DMS 273 (cell line): Measurements from ENCODE around the gene PDE6A.

Source experiments
- DNase-seq: peaks from one replicate; lab custom pipeline; 2025; ENCODE audit not compliant: unreplicated experiment; lab: John Stamatoyannopoulos, UW

Gene PDE6A

GRCh38 chr5:149820536-149821510, 123.8 kb downstream of the PDE6A start:
- DNase-seq = peak; percentile 17

DNA sequence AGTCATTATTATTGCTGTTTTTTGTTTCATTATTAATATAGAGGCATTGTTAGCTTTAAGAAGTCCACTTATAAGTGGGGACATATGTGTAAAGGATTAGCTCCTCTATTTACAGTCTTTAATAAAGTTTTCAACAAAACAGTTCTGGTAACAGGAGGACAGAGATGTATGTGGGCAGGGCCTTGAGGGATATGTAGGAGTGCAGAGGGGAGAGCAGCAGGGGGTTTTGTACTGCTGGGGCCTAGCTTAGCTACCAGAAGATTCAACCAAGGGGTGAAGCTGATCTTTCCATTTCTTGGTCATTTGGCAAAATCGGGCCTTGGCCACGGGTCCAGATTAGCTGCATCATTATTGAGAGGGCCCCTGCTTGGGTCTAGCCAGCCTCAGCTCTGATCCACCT, 124.6 kb downstream of the PDE6A start:
- no peak for DNase-seq

DNA sequence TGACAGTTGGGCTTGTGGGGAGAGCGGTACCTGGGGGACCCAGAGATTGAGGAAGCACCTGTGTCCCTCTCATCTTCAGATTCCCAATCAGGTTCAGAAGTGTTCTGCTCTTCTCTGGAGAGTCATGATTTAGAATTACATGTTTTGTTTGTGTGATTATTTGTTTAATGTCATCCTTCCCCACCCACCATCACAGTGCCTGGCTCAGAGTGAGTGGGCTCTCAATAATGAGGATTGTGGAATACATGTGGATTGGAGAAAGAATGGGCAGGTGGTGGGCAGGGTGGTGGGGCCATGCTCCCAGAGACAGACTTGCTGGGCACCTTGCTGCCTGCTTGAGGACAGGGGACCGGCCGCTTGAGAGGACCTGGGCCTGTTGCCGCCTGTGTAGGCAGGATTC, 126.5 kb downstream of the PDE6A start:
- no peak for DNase-seq

DNA sequence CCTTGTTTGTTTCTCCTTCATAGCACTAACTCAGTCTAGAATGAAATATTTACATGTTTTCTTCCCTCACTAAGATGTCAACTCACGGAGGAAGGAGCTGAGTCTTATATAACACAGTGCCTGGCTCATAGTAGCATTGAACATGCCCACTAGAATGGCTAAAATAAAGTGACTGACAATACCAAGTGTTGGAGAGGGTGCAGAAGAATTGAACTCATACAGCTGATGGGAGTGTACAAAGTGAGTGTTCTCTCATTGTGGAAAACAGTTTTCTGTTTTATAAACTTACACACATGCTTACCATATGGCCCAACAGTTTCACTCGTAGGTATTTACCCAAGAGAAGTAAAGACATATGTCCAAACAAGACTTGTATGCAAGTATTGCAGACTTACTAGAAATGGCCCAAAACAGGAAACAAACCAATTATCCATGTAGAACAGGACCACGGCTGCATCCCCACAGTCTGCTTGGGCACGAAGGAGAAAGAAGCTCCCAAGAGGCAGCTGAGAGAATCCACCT, 127.0 kb downstream of the PDE6A start:
- no peak for DNase-seq

- no peak for DNase-seq
Measured at GRCh38 chr5:149816661-149817060, 127.9 kb downstream of the PDE6A start.

DNA sequence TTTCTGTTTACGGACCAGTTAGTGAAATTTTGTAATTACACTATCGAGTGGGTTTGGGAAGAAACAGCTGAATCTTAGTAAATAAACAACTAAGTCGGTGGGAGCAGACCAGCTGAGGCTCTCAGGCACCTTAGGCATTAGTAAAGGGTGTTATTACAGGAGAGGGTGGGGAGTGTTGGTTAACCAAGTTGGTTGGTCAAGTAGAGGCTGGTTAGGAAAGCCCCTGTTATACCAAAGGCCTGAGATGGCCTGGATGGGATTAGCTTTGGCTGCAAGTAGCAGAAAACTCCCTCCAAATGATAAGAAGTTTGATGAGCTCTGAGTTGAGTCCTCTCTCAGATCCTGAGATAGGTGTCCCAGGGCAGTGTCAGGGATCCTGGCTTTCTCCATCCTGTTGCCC, 133.1 kb downstream of the PDE6A start:
- no peak for DNase-seq

- no peak for DNase-seq
Measured at GRCh38 chr5:149810856-149811255, 133.7 kb downstream of the PDE6A start.

- DNase-seq = no peak
Measured at GRCh38 chr5:149809931-149810691, 134.5 kb downstream of the PDE6A start.

- DNase-seq = no peak
Measured at GRCh38 chr5:149808264-149808982, 136.2 kb downstream of the PDE6A start.
